Stimulated activated CD8-positive, alpha-beta memory T cell treated with anti-CD3 and anti-CD28 coated beads, Interleukin-7, amount 100 ng/mL, for 4 hours (primary cell): Measurements from ENCODE around the gene DST.

ENCODE experiments used
- DNase-seq, 2 donors: peaks; one replicate each; pipeline ENCODE4 v3.0.0-alpha.2; 2020; ENCODE audit warnings: low read depth in 2 of 2

The DST gene

GRCh38 chr6:56536536-56536935 is 106.2 kb downstream of the DST start:
- no peak for DNase-seq

GRCh38 chr6:56535626-56536025 is 107.1 kb downstream of the DST start:
- DNase-seq: no peak

- DNase-seq: no peak
Observed at GRCh38 chr6:56534680-56535419, 107.8 kb downstream of the DST start.

- no peak for DNase-seq
Observed at GRCh38 chr6:56532766-56533551, 109.7 kb downstream of the DST start.

GRCh38 chr6:56531839-56532595 is 110.7 kb downstream of the DST start:
- no peak for DNase-seq

- no peak for DNase-seq
Observed at GRCh38 chr6:56529594-56530191, 113.0 kb downstream of the DST start.

- DNase-seq: no peak
Observed at GRCh38 chr6:56528412-56528841, 114.3 kb downstream of the DST start.

- DNase-seq: no peak
Observed at GRCh38 chr6:56527934-56528333, 114.8 kb downstream of the DST start.

- no peak for DNase-seq
Observed at GRCh38 chr6:56526860-56527544, 115.7 kb downstream of the DST start.

- DNase-seq: no peak
Observed at GRCh38 chr6:56525974-56526789, 116.5 kb downstream of the DST start.

GRCh38 chr6:56524891-56525703 is 117.6 kb downstream of the DST start:
- DNase-seq: no peak

GRCh38 chr6:56522495-56523270 is 120.0 kb downstream of the DST start:
- DNase-seq: no peak

- no peak for DNase-seq
Observed at GRCh38 chr6:56521976-56522375, 120.7 kb downstream of the DST start.

GRCh38 chr6:56521454-56521853 is 121.2 kb downstream of the DST start:
- DNase-seq: no peak

- no peak for DNase-seq
Observed at GRCh38 chr6:56520218-56520617, 122.5 kb downstream of the DST start.

GRCh38 chr6:56518995-56519767 is 123.5 kb downstream of the DST start:
- DNase-seq: no peak

GRCh38 chr6:56517155-56517745 is 125.4 kb downstream of the DST start:
- no peak for DNase-seq

GRCh38 chr6:56516003-56516402 is 126.7 kb downstream of the DST start:
- DNase-seq: no peak
